Measurements from ENCODE around the gene CCDC174. TPM values are rescaled to one million over a fixed set of nuclear protein-coding genes. Genes with fewer than 3 reads are reported as not detected.

CCDC174 gene
- total and polyA plus RNA-seq, 4 donors: 4.9 to 14.2 (median 7.0) TPM

- Histone ChIP-seq H3K9ac (ENCODE audit: low read depth in 1 of 2, low read length in 2 of 2) (no peak overlapping the region), H3K9me3 (ENCODE audit: control insufficient read depth in 4 of 4, low read length in 3 of 4) (peaks cover 0 to 2% (median 0%) of the 10 kb centered on the region in 4 donors), H3K4me1 (ENCODE audit: control insufficient read depth in 4 of 4, insufficient read depth in 4 of 4, low read length in 3 of 4) (peaks cover 0 to 25% (median 22%) of the 10 kb centered on the region in 4 donors), H3K27me3 (ENCODE audit: control insufficient read depth in 4 of 4, insufficient read depth in 4 of 4, low read length in 3 of 4) (no peaks in the 10 kb centered on the region), H3K4me3 (ENCODE audit: low read depth in 1 of 3, low read length in 3 of 3) (no peak overlapping the region), H3K36me3 (ENCODE audit: control insufficient read depth in 4 of 4, insufficient read depth in 3 of 4, low read depth in 1 of 4, low read length in 3 of 4) (no peaks in the 10 kb centered on the region), H3K27ac (ENCODE audit: low read depth in 1 of 2, low read length in 2 of 2) (no peak overlapping the region)
- WGBS: 52% methylated on average over 8 of the region's 8 CpGs
- peak; percentile 54 for DNase-seq (ENCODE audit: low spot score)
- TF ChIP-seq SP1 (IDR thresholded peaks at IDR 0.05) (no peak), CTCF (IDR thresholded peaks at IDR 0.05; ENCODE audit: low read depth, low read length, missing input control) (peak; percentile 68), FOXA2 (IDR thresholded peaks at IDR 0.05) (no peak), RAD21 (IDR thresholded peaks at IDR 0.05) (peak; percentile 55 to 79)
Measured at GRCh38 chr3:14633819-14634424, 17.6 kb upstream of the CCDC174 start.

- WGBS: 75% methylated on average over 4 of the region's 4 CpGs
- H3K27ac ChIP-seq (ENCODE audit: low read depth in 1 of 2, low read length in 2 of 2): no peak overlapping the region
- no peaks in the 10 kb centered on the region for H3K27me3 ChIP-seq (ENCODE audit: control insufficient read depth in 4 of 4, insufficient read depth in 4 of 4, low read length in 3 of 4)
- H3K4me3 ChIP-seq (ENCODE audit: low read depth in 1 of 3, low read length in 3 of 3): no peak overlapping the region
- TF ChIP-seq CTCF (IDR thresholded peaks at IDR 0.05; ENCODE audit: low read depth, low read length, missing input control): no peak
- TF ChIP-seq GABPA (IDR thresholded peaks at IDR 0.05 in 1 of 2, conservative IDR thresholded peaks at IDR 0.05 in 1 of 2): no peak
- TF ChIP-seq NR2F2 (IDR thresholded peaks at IDR 0.05): no peak
- no peak for TF ChIP-seq HNF4A (conservative IDR thresholded peaks at IDR 0.05)
- no peak for TF ChIP-seq FOXA1 (IDR thresholded peaks at IDR 0.05)
- no peak for TF ChIP-seq SP1 (IDR thresholded peaks at IDR 0.05)
- no peak for TF ChIP-seq ATF3 (IDR thresholded peaks at IDR 0.05)
- TF ChIP-seq JUND (IDR thresholded peaks at IDR 0.05): no peak
- TF ChIP-seq TAF1 (conservative IDR thresholded peaks at IDR 0.05): no peak
- no peak for TF ChIP-seq FOXA2 (IDR thresholded peaks at IDR 0.05)
- no peak for TF ChIP-seq RAD21 (IDR thresholded peaks at IDR 0.05)
- no peak for TF ChIP-seq HNF4G (IDR thresholded peaks at IDR 0.05)
- H3K4me1 ChIP-seq (ENCODE audit: control insufficient read depth in 4 of 4, insufficient read depth in 4 of 4, low read length in 3 of 4): peaks cover 0 to 25% (median 22%) of the 10 kb centered on the region in 4 donors
- H3K9ac ChIP-seq (ENCODE audit: low read depth in 1 of 2, low read length in 2 of 2): no peak overlapping the region
- no peak for DNase-seq (ENCODE audit: low spot score)
- H3K36me3 ChIP-seq (ENCODE audit: control insufficient read depth in 4 of 4, insufficient read depth in 3 of 4, low read depth in 1 of 4, low read length in 3 of 4): no peaks in the 10 kb centered on the region
- peaks cover 0 to 2% (median 0%) of the 10 kb centered on the region in 4 donors for H3K9me3 ChIP-seq (ENCODE audit: control insufficient read depth in 4 of 4, low read length in 3 of 4)
Measured at GRCh38 chr3:14634763-14635400, 16.7 kb upstream of the CCDC174 start.

Measured in liver (tissue), 9 donors.